AG08395 (cell line): Measurements from ENCODE around the gene ZBED2.
A peak's percentile ranks its signal among the peaks of the same experiment; 100 is the strongest.

Source experiments
- DNase-seq: peaks from one replicate; pipeline ENCODE4 v3.0.0; 2012; ENCODE audit warnings: mixed read lengths, low spot score

Gene ZBED2

GRCh38 chr3:111603679-111604078 is 8.5 kb upstream of the ZBED2 start:
- no peak for DNase-seq

- DNase-seq: no peak
These were observed 6.7 kb upstream of the ZBED2 start for GRCh38 chr3:111601810-111602209.

- no peak for DNase-seq
These were observed 3.4 kb upstream of the ZBED2 start for GRCh38 chr3:111598552-111598951.

DNA sequence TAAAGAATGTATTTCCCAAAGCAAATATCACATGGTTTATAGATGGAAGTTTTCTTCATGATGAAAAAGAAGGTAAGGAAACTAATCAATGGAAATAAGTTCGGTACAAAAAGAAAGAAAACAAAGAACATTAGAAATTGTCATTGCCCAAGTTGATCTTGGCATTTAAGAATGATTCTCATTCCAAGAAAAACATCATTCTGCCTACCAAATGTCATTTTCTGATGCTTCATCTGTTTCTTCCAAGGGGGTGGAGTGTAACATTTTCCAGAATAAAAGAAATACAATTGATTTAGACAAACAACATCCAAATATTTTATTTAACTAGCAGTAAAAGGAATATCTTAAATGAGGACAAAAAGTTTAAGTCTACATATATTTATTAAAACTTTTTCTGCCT is 3.0 kb upstream of the ZBED2 start:
- DNase-seq: no peak

- no peak for DNase-seq
These were observed 1.2 kb upstream of the ZBED2 start for GRCh38 chr3:111596328-111596727.

DNA sequence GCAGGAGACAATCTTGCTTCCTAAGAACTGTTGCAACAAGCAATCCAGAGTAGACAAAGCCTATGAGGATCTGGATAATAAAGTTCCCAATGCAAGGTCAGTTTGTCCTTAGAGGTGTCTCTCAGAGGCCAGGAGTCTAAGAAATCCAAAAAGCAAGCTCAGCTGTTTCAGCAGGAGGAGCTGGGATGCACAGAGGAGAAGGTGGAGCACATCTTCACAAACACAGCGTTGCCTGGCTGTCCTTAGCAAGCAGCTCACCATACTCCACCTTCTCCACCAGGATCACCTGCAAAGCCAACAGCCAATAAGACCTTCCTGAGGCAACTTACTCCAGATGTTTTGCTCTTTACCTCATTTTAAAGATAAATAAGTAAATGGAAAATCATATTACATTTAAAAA is 365 bp downstream of the ZBED2 start:
- no peak for DNase-seq

GRCh38 chr3:111594205-111594604 is 941 bp downstream of the ZBED2 start:
- DNase-seq: peak; percentile 65

- no peak for DNase-seq
These were observed 1.5 kb downstream of the ZBED2 start for GRCh38 chr3:111593666-111594065.

DNA sequence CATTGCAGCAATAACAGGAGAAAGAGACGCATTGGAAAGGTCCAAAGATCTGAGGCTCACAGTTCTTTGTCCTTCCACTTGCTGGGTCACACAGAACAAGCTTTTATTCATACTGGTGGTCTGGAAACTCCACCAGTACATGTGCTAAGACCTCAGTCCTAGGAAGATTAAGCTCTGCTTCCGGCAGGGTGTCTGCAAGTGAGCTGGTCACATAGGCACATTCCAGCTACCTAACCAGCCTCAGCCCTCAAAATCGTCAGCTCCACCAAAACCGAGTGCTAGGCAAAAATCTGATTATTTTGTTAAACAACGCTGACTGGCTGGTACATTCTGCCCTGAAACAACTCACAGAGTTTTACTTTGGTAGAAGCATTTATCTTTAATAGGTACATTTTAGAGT is 2.2 kb downstream of the ZBED2 start:
- DNase-seq: no peak

GRCh38 chr3:111592143-111592542 is 3.0 kb downstream of the ZBED2 start:
- no peak for DNase-seq

- DNase-seq: no peak
These were observed 3.6 kb downstream of the ZBED2 start for GRCh38 chr3:111591555-111591954.

GRCh38 chr3:111590143-111590491 is 5.0 kb downstream of the ZBED2 start:
- DNase-seq: no peak

GRCh38 chr3:111589303-111590142 is 5.6 kb downstream of the ZBED2 start:
- DNase-seq: no peak

DNA sequence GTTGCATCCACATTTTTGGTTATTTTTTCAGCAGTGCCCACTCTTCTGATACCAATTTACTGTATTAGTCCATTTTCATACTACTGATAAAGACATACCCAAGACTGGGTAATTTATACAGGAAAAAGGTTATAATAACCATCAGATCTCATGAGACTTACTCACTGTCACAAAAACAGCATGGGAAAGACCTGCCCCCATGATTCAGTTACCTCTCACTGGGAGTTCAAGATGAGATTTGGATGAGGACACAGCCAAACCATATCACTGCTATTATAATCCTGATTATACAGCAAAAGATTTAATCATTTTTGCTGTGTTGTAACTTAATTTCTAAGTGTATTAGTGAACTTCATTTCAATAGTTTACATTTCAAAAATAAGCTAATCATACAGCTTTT is 6.6 kb downstream of the ZBED2 start:
- DNase-seq: no peak

DNA sequence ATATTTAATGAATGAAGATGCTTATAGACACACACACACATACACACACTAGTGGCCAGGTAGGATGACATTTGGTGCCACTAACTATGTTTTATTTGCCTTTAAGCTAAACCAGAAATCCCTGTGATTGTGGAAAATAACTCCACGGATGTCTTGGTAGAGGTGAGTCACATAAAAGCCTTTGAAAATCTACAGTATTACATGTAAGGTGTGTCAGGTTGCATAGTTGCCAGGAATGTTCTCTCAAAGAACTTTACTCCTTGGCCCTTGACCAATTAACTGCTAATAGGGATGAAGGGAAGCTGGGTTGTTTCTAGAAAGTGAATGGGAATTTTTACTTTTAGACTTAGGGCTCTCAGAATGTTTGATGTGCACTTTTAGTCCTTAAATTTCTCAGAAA is 9.9 kb downstream of the ZBED2 start:
- no peak for DNase-seq

GRCh38 chr3:111584744-111585143 is 10.4 kb downstream of the ZBED2 start:
- DNase-seq: no peak

- peak; percentile 89 for DNase-seq
These were observed 13.0 kb downstream of the ZBED2 start for GRCh38 chr3:111582120-111582474.

GRCh38 chr3:111581403-111582119 is 13.6 kb downstream of the ZBED2 start:
- DNase-seq: no peak

- no peak for DNase-seq
These were observed 15.7 kb downstream of the ZBED2 start for GRCh38 chr3:111579495-111579894.

DNA sequence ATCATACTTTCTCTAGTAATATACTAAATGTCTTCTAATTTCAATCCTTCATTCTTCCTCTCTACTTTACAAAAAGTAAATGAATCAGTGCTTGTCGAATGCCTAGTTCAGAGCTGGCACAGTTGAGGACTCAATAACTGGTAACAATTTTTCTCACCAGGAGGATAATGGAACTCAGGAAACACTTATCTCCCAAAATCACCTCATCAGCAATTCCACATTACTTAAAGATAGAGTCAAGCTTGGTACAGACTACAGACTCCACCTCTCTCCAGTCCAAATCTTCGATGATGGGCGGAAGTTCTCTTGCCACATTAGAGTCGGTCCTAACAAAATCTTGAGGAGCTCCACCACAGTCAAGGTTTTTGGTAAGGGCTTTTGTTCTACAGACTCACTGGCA is 16.3 kb downstream of the ZBED2 start:
- DNase-seq: no peak

DNA sequence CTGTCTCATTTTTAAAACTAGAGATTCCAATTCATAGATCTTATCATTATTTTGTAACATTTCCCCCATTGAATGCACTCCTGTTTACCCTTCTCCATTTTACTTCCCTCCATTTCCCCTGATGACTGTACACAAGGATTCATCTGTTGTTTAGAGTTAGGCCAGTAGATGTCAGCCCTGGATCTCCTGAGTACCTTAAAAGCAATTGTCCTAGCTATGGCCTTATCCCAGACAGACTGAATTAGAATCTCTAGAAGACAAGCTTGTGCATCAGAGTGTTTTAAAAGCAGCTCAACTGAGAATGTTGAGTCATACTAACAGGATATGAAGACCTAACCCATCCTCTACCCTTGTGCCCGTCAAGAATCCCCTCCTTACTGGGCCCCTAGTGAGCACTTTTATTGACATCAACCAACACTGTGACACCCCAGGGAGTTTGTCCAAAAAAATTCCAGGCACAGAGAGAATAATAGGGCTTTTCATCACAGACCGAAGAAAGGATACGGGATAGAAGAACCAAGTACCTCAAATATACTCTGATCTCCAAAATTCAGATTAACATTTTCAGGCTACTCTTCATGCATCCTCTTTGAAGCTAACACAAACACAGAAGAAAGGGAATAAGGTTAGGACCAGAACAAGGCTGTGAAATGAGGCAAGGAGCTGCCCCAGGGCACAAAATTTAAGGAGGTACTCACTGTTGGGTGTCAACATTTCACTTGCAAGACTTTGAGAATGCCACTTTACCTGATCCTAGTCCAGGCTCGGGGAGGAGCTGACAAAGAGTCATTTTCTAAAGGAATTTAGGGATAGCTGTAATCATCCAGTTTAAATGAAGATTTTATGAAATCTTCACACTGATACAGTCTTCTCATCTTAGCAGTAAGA is 17.1 kb downstream of the ZBED2 start:
- peak; percentile 80 for DNase-seq

GRCh38 chr3:111577113-111577512 is 18.0 kb downstream of the ZBED2 start:
- no peak for DNase-seq
